ENCODE data around the gene DPP6.

The DPP6 gene

GRCh38 chr7:154841731-154842331 is 789.6 kb downstream of the DPP6 start:
- in situ Hi-C loops (cut with MboI; ENCODE audit: low pct_unique_long_range_greater_than_20kb, low sequenced_read_pairs, unreplicated experiment): no loop called here
- no peak for TF ChIP-seq CTCF (IDR thresholded peaks at IDR 0.05; ENCODE audit: extremely low read depth, insufficient read depth, missing control alignments)

GRCh38 chr7:154842591-154842990 is 790.4 kb downstream of the DPP6 start:
- in situ Hi-C loops (cut with MboI; ENCODE audit: low pct_unique_long_range_greater_than_20kb, low sequenced_read_pairs, unreplicated experiment): no loop called here
- TF ChIP-seq CTCF (IDR thresholded peaks at IDR 0.05; ENCODE audit: extremely low read depth, insufficient read depth, missing control alignments): no peak
- DNase-seq (ENCODE audit: low spot score): no peak

More at GRCh38 chr7:154841731-154842331, 789.6 kb downstream of the DPP6 start:
- no peak for DNase-seq (ENCODE audit: low spot score)

GRCh38 chr7:154843670-154844237 is 791.6 kb downstream of the DPP6 start:
- TF ChIP-seq CTCF (IDR thresholded peaks at IDR 0.05; ENCODE audit: extremely low read depth, insufficient read depth, missing control alignments): no peak
- in situ Hi-C loops (cut with MboI; ENCODE audit: low pct_unique_long_range_greater_than_20kb, low sequenced_read_pairs, unreplicated experiment): no loop called here
- DNase-seq (ENCODE audit: low spot score): no peak

GRCh38 chr7:154844499-154844898 is 792.3 kb downstream of the DPP6 start:
- in situ Hi-C loops (cut with MboI; ENCODE audit: low pct_unique_long_range_greater_than_20kb, low sequenced_read_pairs, unreplicated experiment): no loop called here
- TF ChIP-seq CTCF (IDR thresholded peaks at IDR 0.05; ENCODE audit: extremely low read depth, insufficient read depth, missing control alignments): no peak
- no peak for DNase-seq (ENCODE audit: low spot score)

- no peak for TF ChIP-seq CTCF (IDR thresholded peaks at IDR 0.05; ENCODE audit: extremely low read depth, insufficient read depth, missing control alignments)
- in situ Hi-C loops (cut with MboI; ENCODE audit: low pct_unique_long_range_greater_than_20kb, low sequenced_read_pairs, unreplicated experiment): no loop called here
- DNase-seq (ENCODE audit: low spot score): no peak
Observed at GRCh38 chr7:154844955-154845354, 792.8 kb downstream of the DPP6 start.

- no peak for TF ChIP-seq CTCF (IDR thresholded peaks at IDR 0.05; ENCODE audit: extremely low read depth, insufficient read depth, missing control alignments)
Observed at GRCh38 chr7:154848464-154848863, 796.3 kb downstream of the DPP6 start.

More at GRCh38 chr7:154848464-154848863, 796.3 kb downstream of the DPP6 start:
- no peak for DNase-seq (ENCODE audit: low spot score)
- in situ Hi-C loops (cut with MboI; ENCODE audit: low pct_unique_long_range_greater_than_20kb, low sequenced_read_pairs, unreplicated experiment): no loop called here

Measured in GM13977 (cell line).